Activated T-helper 2 cell treated with anti-CD3 and anti-CD28 coated beads, Interferon-gamma antibody, Interleukin-2, Interleukin-4, amounts not matched to agents 10 μg/mL and 5 μg/mL and 100 μg/mL, durations not matched to agents 14 hours and 24 hours and 36 hours (primary cell): ENCODE data around the gene MPV17. TPM values are rescaled to one million over a fixed set of nuclear protein-coding genes. Genes with fewer than 3 reads are reported as not detected.
"Not testable (repeated sequence)": the region's sequence is repeated elsewhere in the genome, so short reads cannot be mapped to it uniquely, and the experiment has no call there.

ENCODE experiments used
- DNase-seq: peaks from one replicate; pipeline ENCODE4 v3.0.0; 2021; ENCODE audit warnings: low spot score
- H3K27ac Mint-ChIP-seq: one replicate; pipeline ENCODE4 v1.8.0; 2021; ENCODE audit warnings: mixed read lengths
- H3K27me3 Mint-ChIP-seq: one replicate; pipeline ENCODE4 v1.8.0; 2021; ENCODE audit warnings: low read depth, mixed read lengths
- H3K36me3 Mint-ChIP-seq: one replicate; pipeline ENCODE4 v1.8.0; 2021; ENCODE audit warnings: low read depth, mixed read lengths
- H3K4me1 Mint-ChIP-seq: one replicate; pipeline ENCODE4 v1.8.0; 2021; ENCODE audit warnings: low read depth, mixed read lengths
- H3K4me3 Mint-ChIP-seq: one replicate; pipeline ENCODE4 v1.8.0; 2021; ENCODE audit warnings: low read depth, mild to moderate bottlenecking, moderate library complexity, mixed read lengths
- H3K9me3 Mint-ChIP-seq: one replicate; pipeline ENCODE4 v1.8.0; 2021; ENCODE audit warnings: mixed read lengths
- intact Hi-C: fragments of 100-400 bp; cut with micrococcal nuclease; formaldehyde crosslinking; loops from one replicate; pipeline ENCODE4 v1.15.1; 2023
- total RNA-seq: library from RNA; stranded (reverse); gene quantifications from 2 replicates; pipeline ENCODE4 v1.2.3, GENCODE V29; 2022

Gene MPV17
- total RNA-seq, 1 donor from 2014 or later = 82.6 TPM

GRCh38 chr2:27281855-27282559 is 40.9 kb downstream of the MPV17 start, which contains the start of gene TRIM54:
Gene TRIM54 (plus strand): TSS chr2:27282429. CDS start chr2:27282732, 303 bp downstream.
- intact Hi-C loops = loop anchor here (2.0 to 5.0 kb wide), 3 partner anchors 21 to 320 kb away; no protein-coding TSS in a partner anchor
- Mint-ChIP-seq H3K36me3 (no peaks in the 10 kb centered on the region), H3K4me3 (no peak within 1 kb of the TSS), H3K4me1 (peaks cover 16% of the 10 kb centered on the region), H3K27ac (no peak within 1 kb of the TSS), H3K27me3 (peaks cover 32% of the 10 kb centered on the region), H3K9me3 (no peaks in the 10 kb centered on the region)
- no peak for DNase-seq

- no peak overlapping the region for H3K27ac Mint-ChIP-seq
- H3K4me3 Mint-ChIP-seq = no peak overlapping the region
- no peak for DNase-seq
- H3K4me1 Mint-ChIP-seq = peaks cover 17% of the 10 kb centered on the region
- no peaks in the 10 kb centered on the region for H3K9me3 Mint-ChIP-seq
- intact Hi-C loops = loop anchor here (2.0 to 5.0 kb wide), 3 partner anchors 21 to 319 kb away; no protein-coding TSS in a partner anchor
- H3K36me3 Mint-ChIP-seq = no peaks in the 10 kb centered on the region
- H3K27me3 Mint-ChIP-seq = peaks cover 28% of the 10 kb centered on the region
These were observed 41.5 kb downstream of the MPV17 start for GRCh38 chr2:27281442-27281841.

GRCh38 chr2:27280826-27281225 is 42.1 kb downstream of the MPV17 start:
- no peak overlapping the region for H3K27ac Mint-ChIP-seq
- H3K27me3 Mint-ChIP-seq = peaks cover 24% of the 10 kb centered on the region
- H3K4me3 Mint-ChIP-seq = no peak overlapping the region
- DNase-seq = no peak
- no peaks in the 10 kb centered on the region for H3K9me3 Mint-ChIP-seq
- H3K4me1 Mint-ChIP-seq = peaks cover 17% of the 10 kb centered on the region
- intact Hi-C loops = loop anchor here (1.0 to 5.0 kb wide), 5 partner anchors 17 to 319 kb away; no protein-coding TSS in a partner anchor
- no peaks in the 10 kb centered on the region for H3K36me3 Mint-ChIP-seq

- Mint-ChIP-seq H3K4me1 (peaks cover 17% of the 10 kb centered on the region), H3K36me3 (no peaks in the 10 kb centered on the region), H3K9me3 (no peaks in the 10 kb centered on the region), H3K27me3 (peaks cover 18% of the 10 kb centered on the region), H3K27ac (no peak overlapping the region), H3K4me3 (no peak overlapping the region)
- intact Hi-C loops = no loop called here
- DNase-seq = no peak
These were observed 44.9 kb downstream of the MPV17 start for GRCh38 chr2:27278010-27278409.

GRCh38 chr2:27275211-27276150 is 47.4 kb downstream of the MPV17 start, which contains the start of gene DNAJC5G:
Gene DNAJC5G (plus strand): TSS chr2:27275433. CDS start chr2:27276729, 1,296 bp downstream.
- Mint-ChIP-seq H3K27ac (no peak within 1 kb of the TSS), H3K4me3 (no peak within 1 kb of the TSS), H3K36me3 (no peaks in the 10 kb centered on the region), H3K4me1 (peaks cover 13% of the 10 kb centered on the region), H3K9me3 (no peaks in the 10 kb centered on the region), H3K27me3 (peaks cover 17% of the 10 kb centered on the region)
- DNase-seq = no peak
- intact Hi-C loops = no loop called here

GRCh38 chr2:27272537-27273522 is 50.1 kb downstream of the MPV17 start:
- DNase-seq, H3K9me3 Mint-ChIP-seq, H3K4me1 Mint-ChIP-seq, H3K4me3 Mint-ChIP-seq, intact Hi-C loops, H3K36me3 Mint-ChIP-seq, H3K27ac Mint-ChIP-seq: not testable (repeated sequence)
- peaks cover 28% of the 10 kb centered on the region for H3K27me3 Mint-ChIP-seq

- DNase-seq = no peak
- H3K27me3 Mint-ChIP-seq = peaks cover 24% of the 10 kb centered on the region
- H3K27ac Mint-ChIP-seq = no peak overlapping the region
- H3K36me3 Mint-ChIP-seq = no peaks in the 10 kb centered on the region
- H3K4me1 Mint-ChIP-seq = peaks cover 2% of the 10 kb centered on the region
- H3K4me3 Mint-ChIP-seq = no peak overlapping the region
- H3K9me3 Mint-ChIP-seq = no peaks in the 10 kb centered on the region
- intact Hi-C loops = no loop called here
These were observed 51.1 kb downstream of the MPV17 start for GRCh38 chr2:27271631-27272340.

GRCh38 chr2:27270670-27271069 is 52.2 kb downstream of the MPV17 start:
- intact Hi-C loops = no loop called here
- Mint-ChIP-seq H3K27ac (no peak overlapping the region), H3K9me3 (no peaks in the 10 kb centered on the region), H3K36me3 (no peaks in the 10 kb centered on the region), H3K4me1 (no peaks in the 10 kb centered on the region), H3K27me3 (peaks cover 24% of the 10 kb centered on the region), H3K4me3 (no peak overlapping the region)
- no peak for DNase-seq

- DNase-seq = no peak
- Mint-ChIP-seq H3K9me3 (no peaks in the 10 kb centered on the region), H3K4me3 (no peak overlapping the region), H3K27ac (no peak overlapping the region), H3K27me3 (peaks cover 24% of the 10 kb centered on the region), H3K36me3 (no peaks in the 10 kb centered on the region), H3K4me1 (no peaks in the 10 kb centered on the region)
- intact Hi-C loops = no loop called here
These were observed 52.8 kb downstream of the MPV17 start for GRCh38 chr2:27270131-27270530.

GRCh38 chr2:27268296-27268695 is 54.6 kb downstream of the MPV17 start:
- H3K36me3 Mint-ChIP-seq, DNase-seq, intact Hi-C loops, H3K4me3 Mint-ChIP-seq, H3K27ac Mint-ChIP-seq, H3K9me3 Mint-ChIP-seq, H3K4me1 Mint-ChIP-seq: not testable (repeated sequence)
- peaks cover 32% of the 10 kb centered on the region for H3K27me3 Mint-ChIP-seq

GRCh38 chr2:27265536-27265870 is 57.4 kb downstream of the MPV17 start:
- Mint-ChIP-seq H3K36me3 (no peaks in the 10 kb centered on the region), H3K4me1 (peaks cover 18% of the 10 kb centered on the region), H3K27me3 (peaks cover 42% of the 10 kb centered on the region), H3K9me3 (no peaks in the 10 kb centered on the region), H3K27ac (no peak overlapping the region), H3K4me3 (peak overlapping the region; percentile 37)
- intact Hi-C loops = no loop called here
- DNase-seq = no peak
